Measurements from ENCODE around the gene SKIC3.

The SKIC3 gene

GRCh38 chr5:95519151-95519550 is 35.6 kb downstream of the SKIC3 start:
- H3K36me3 Mint-ChIP-seq (ENCODE audit: low read depth): peaks cover 57% of the 10 kb centered on the region
- no peak overlapping the region for H3K4me3 Mint-ChIP-seq
- no peaks in the 10 kb centered on the region for H3K4me1 Mint-ChIP-seq
- H3K27me3 Mint-ChIP-seq (ENCODE audit: low read depth): no peaks in the 10 kb centered on the region
- TF ChIP-seq, protein P1, sequence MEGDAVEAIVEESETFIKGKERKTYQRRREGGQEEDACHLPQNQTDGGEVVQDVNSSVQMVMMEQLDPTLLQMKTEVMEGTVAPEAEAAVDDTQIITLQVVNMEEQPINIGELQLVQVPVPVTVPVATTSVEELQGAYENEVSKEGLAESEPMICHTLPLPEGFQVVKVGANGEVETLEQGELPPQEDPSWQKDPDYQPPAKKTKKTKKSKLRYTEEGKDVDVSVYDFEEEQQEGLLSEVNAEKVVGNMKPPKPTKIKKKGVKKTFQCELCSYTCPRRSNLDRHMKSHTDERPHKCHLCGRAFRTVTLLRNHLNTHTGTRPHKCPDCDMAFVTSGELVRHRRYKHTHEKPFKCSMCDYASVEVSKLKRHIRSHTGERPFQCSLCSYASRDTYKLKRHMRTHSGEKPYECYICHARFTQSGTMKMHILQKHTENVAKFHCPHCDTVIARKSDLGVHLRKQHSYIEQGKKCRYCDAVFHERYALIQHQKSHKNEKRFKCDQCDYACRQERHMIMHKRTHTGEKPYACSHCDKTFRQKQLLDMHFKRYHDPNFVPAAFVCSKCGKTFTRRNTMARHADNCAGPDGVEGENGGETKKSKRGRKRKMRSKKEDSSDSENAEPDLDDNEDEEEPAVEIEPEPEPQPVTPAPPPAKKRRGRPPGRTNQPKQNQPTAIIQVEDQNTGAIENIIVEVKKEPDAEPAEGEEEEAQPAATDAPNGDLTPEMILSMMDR (IDR thresholded peaks at IDR 0.05; ENCODE audit: unreplicated experiment in 3 of 3): no peak
- no peak overlapping the region for H3K27ac Mint-ChIP-seq
- H3K9me3 Mint-ChIP-seq: no peaks in the 10 kb centered on the region

DNA sequence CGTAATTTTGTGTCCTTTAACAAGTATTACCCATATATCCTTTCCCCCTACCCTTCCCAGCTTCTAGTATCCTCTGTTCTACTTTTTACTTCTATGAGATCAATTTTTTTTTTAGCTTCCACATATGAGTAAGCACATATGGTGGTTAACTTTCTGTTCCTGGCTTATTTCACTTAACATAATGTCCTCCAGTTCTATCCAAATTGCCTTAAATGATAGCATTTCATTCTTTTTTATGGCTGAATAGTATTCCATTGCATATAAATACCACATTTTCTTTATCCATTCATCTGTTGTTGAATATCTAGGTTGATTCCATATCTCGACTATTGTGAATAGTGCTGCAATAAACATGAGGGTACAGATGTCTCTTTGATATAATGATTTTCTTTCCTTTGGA is 36.4 kb downstream of the SKIC3 start:
- Mint-ChIP-seq H3K9me3 (no peaks in the 10 kb centered on the region), H3K4me3 (no peak overlapping the region), H3K4me1 (no peaks in the 10 kb centered on the region), H3K27me3 (ENCODE audit: low read depth) (no peaks in the 10 kb centered on the region), H3K27ac (no peak overlapping the region), H3K36me3 (ENCODE audit: low read depth) (peaks cover 62% of the 10 kb centered on the region)
- TF ChIP-seq, protein P1 (IDR thresholded peaks at IDR 0.05; ENCODE audit: unreplicated experiment in 3 of 3): no peak

DNA sequence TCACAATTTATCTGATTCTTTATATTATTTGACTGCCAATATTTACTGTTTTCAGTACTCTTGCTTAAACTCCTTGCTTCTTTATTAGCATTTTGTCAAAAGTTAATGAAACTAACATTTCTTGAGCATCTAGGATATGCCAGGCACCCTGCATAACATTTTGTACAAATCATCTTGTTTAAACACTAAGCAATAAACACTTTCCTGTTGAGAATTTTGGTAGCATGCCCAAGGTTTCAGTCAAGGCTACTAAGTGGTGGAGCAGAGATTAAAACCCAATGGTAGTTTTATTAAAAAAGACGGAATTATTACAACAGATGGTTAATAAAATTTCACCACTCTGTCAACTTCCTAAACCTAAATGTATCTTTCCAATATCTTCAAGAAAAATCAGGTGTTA is 43.2 kb downstream of the SKIC3 start:
- no peaks in the 10 kb centered on the region for H3K4me1 Mint-ChIP-seq
- H3K4me3 Mint-ChIP-seq: no peak overlapping the region
- H3K36me3 Mint-ChIP-seq (ENCODE audit: low read depth): peaks cover 66% of the 10 kb centered on the region
- H3K27ac Mint-ChIP-seq: no peak overlapping the region
- TF ChIP-seq, protein P1 (IDR thresholded peaks at IDR 0.05; ENCODE audit: unreplicated experiment in 3 of 3): no peak
- no peaks in the 10 kb centered on the region for H3K9me3 Mint-ChIP-seq
- H3K27me3 Mint-ChIP-seq (ENCODE audit: low read depth): no peaks in the 10 kb centered on the region

DNA sequence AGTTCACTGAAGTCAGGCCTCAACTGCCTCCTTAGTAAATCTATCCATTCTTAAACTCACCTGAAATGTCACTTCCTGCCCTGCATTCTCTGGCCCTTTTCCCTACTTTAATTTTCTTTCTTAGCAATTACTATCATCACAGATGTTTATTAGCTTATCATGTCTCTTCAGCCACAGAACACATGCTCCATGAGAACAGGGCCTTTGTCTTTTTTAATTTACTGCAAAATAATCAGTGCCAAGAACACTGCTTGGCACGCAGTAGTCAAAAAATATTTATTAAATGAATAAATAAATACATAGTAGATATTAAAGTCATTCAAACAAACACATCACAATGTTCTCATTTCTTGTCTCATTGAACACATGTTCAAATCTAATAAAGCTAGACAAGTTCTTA is 46.2 kb downstream of the SKIC3 start:
- H3K4me3 Mint-ChIP-seq: no peak overlapping the region
- peaks cover 65% of the 10 kb centered on the region for H3K36me3 Mint-ChIP-seq (ENCODE audit: low read depth)
- H3K9me3 Mint-ChIP-seq: no peaks in the 10 kb centered on the region
- H3K27me3 Mint-ChIP-seq (ENCODE audit: low read depth): no peaks in the 10 kb centered on the region
- no peak overlapping the region for H3K27ac Mint-ChIP-seq
- TF ChIP-seq, protein P1 (IDR thresholded peaks at IDR 0.05; ENCODE audit: unreplicated experiment in 3 of 3): no peak
- no peaks in the 10 kb centered on the region for H3K4me1 Mint-ChIP-seq
